GM19438 (cell line): ENCODE measurements around the gene SRPK3.

Experiments
- ATAC-seq: cut with Tn5 transposase; IDR thresholded peaks from one replicate; pipeline ENCODE4 v1.9.1; 2021; ENCODE audit warnings: low read depth; ENCODE audit not compliant: unreplicated experiment

The SRPK3 gene

GRCh38 chrX:153781428-153782047 is 697 bp downstream of the SRPK3 start:
- no peak for ATAC-seq

DNA sequence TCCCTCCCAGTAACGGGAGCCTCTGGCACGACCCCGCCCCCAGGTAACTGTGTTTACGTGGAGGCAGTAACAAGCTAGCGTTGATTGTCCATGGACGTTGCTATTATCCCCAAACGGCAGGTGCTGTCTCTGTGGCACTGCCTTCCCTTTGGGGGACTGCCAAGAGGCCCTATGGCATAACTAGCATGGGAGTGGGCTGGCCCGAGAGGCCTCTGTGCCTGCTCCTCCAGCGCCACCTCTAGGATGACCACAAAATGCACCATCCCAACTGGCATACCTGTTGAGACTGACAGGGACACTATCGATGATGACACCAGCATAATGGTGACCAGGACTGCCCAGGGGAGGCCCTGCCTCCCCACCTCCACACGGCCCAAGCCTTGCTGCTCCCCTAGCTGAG is 1.5 kb downstream of the SRPK3 start:
- no peak for ATAC-seq

DNA sequence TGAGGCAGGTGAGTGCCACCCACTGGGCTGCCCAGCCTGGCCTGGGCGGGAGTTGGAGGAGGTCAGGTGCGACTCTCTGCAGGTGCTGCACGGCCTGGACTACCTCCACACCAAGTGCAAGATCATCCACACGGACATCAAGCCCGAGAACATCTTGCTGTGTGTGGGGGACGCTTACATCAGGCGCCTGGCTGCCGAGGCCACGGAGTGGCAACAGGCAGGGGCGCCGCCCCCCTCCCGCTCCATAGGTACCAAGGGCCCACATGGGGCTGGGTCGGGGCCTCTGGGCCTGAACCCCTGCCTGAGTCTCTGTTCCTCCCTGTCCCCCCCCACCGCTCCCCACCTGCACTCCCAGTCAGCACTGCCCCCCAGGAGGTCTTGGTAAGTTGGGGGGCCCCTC is 2.0 kb downstream of the SRPK3 start:
- no peak for ATAC-seq

- no peak for ATAC-seq
Observed at GRCh38 chrX:153783378-153784013, 2.7 kb downstream of the SRPK3 start.

- ATAC-seq = no peak
Observed at GRCh38 chrX:153784325-153784967, 3.6 kb downstream of the SRPK3 start.

DNA sequence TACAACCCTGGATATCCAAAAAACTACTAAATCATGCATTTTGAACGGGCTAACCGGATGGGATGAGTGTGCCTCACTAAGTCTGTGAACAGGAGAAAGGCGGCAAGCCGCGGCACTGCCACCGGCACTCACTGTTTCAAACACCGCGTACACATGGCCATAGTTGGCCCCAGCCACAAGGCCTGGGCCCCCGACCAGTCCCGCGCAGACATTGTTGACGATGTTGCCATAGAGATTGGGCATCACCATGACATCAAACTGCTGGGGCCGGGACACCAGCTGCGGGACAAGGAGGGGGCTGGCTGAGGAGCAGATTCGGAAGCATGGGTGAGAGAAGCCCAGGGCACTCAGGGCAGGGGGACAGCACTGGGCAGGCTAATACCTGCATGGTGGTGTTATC is 5.8 kb downstream of the SRPK3 start:
- no peak for ATAC-seq

GRCh38 chrX:153789654-153790053 is 8.8 kb downstream of the SRPK3 start:
- no peak for ATAC-seq

DNA sequence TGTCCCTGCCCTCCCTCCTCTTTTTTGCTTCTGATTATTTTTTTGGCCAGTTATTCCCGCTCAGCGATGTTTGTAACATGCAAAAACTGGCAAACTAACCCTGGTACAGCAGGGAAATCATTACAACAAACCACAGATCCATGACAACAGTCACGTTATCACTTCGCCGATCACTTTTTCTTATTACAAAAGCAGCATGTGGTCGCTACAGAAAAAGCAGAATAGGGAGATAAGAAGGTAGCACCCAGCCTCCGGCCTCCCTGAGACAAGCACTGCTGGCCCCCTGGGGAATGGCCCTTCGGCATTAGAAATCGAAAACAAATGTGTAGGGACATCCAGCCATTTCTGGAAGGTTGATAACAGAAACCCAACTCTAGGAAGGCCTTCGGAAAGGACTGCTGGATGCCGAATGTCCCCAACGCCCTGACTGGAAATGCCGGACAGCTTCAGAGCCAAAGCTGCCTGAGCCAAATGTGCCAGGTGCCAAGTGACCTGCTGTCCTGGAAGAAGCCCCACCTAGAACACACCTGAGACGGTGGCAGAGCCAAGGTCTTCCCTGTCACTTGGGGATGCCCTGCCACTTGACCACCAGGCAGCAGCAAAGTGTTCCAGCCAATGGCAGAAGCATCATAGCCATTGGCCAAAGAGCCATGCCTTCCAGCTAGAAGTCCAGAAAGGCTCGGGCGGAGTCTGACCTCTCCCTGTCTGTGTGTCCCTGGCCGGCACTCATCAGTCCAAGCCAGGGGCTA is 10.4 kb downstream of the SRPK3 start:
- ATAC-seq = no peak

DNA sequence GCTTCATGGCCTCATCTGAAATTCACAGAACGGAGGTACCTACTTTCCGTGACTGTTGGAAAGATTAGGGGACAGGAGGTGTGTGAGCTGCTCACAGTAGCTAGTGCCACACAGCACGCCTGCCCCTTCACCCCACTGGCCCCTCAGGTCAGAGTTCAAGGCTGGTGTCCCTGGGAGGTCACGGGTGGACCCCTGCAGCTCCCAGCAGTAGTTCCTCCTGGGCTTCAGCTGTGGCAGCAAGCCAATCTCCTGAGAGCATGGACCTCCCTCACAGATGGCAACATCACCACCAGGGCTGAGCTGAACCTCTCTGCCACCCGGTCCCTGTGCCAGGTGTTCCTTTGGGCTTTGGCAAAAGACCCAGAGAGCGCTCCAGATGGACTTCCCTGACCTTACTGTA is 11.5 kb downstream of the SRPK3 start:
- no peak for ATAC-seq

- ATAC-seq = no peak
Observed at GRCh38 chrX:153793291-153793690, 12.4 kb downstream of the SRPK3 start.

- ATAC-seq = peak; percentile 86
Observed at GRCh38 chrX:153794018-153794896, 13.4 kb downstream of the SRPK3 start, which contains the start of the genes IDH3G and SSR4. Gene IDH3G, minus strand, starts transcription at chrX:153794375. Its CDS starts 49 bp downstream, at chrX:153794326. Gene SSR4, plus strand, starts transcription at chrX:153794668. Its CDS starts 20 bp downstream, at chrX:153794688.

- ATAC-seq = no peak
Observed at GRCh38 chrX:153794897-153795816, 14.3 kb downstream of the SRPK3 start.

DNA sequence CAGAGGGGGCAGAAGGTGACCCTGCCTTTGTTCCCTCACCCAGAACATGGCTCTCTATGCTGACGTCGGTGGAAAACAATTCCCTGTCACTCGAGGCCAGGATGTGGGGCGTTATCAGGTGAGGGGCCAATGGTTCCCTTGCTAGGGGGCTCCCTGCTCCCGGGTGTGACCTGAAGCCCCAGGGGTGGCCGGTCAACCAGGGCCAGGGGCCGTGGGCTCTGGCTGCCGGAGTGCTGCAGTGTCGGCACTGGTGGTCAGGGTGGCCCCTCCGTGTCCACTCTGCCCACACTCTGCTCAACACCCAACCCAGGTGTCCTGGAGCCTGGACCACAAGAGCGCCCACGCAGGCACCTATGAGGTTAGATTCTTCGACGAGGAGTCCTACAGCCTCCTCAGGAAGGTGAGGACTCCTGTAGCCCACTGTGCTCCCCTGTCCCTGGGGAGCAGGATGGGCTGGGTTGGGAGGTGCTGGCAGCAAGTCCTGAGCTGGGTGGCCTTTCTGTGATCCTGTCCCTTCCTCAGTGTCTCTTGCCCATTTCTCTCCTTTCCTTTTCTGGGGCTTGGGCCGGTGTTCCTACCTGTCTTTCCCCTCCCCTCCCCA is 16.7 kb downstream of the SRPK3 start:
- ATAC-seq = no peak

DNA sequence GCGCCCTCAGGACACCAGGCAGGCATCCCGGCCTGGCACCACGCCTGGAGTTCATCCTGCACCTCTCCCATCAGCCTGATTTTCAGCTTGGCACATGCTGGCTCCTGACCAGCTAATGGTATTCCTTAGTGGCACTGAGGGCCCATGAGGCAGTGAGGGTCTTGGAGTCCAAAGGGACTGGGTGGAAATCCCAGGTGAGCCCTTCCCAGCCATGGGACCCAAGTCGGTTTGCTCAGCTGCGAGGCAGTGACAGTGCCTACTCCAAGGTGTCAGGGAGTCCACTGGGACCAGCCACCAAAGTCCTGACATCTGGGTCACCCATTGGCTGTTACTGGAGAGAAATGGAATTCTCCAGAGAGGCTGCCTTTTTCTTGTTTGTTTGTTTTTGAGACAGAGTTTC is 18.5 kb downstream of the SRPK3 start:
- ATAC-seq = no peak

- no peak for ATAC-seq
Observed at GRCh38 chrX:153800177-153800722, 19.4 kb downstream of the SRPK3 start.

DNA sequence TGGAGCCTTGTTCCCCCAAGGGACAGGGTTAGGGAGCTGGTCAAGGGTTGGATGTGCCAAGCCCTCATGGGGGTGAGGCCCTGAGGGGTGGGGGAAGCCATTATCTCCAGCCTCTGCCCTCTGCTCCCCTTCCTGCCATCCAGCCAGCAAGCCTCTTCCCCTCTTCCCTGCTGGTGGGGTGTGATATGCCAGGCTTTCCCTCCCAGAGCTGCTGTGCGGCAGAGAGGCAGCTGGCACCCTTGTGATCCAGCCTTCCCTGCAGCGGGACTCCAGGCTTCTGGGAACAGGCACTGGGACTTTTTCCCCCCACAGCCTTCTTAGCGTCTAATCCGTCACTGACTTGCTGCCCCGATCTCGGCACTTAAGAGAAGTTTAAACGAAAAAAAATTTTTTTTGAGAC is 19.9 kb downstream of the SRPK3 start:
- no peak for ATAC-seq

- no peak for ATAC-seq
Observed at GRCh38 chrX:153801669-153802068, 20.8 kb downstream of the SRPK3 start.

- no peak for ATAC-seq
Observed at GRCh38 chrX:153802513-153803045, 21.7 kb downstream of the SRPK3 start.
